ENCODE data around the gene MTCL1. TPM values are rescaled to one million over a fixed set of nuclear protein-coding genes. Genes with fewer than 3 reads are reported as not detected.

Gene MTCL1
- total RNA-seq, 1 experiment from 2014 or later = 28.3 TPM

GRCh38 chr18:8701546-8702118 is 3.7 kb upstream of the MTCL1 start:
- no peaks in the 10 kb centered on the region for H3K27me3 ChIP-seq (replicated peaks; ENCODE audit: control insufficient read depth, insufficient read depth, low read length)
- BruUV-seq (replicated peaks) = no TSS peak
- H3K4me1 ChIP-seq = peaks cover 7% of the 10 kb centered on the region
- TF ChIP-seq, protein P1, sequence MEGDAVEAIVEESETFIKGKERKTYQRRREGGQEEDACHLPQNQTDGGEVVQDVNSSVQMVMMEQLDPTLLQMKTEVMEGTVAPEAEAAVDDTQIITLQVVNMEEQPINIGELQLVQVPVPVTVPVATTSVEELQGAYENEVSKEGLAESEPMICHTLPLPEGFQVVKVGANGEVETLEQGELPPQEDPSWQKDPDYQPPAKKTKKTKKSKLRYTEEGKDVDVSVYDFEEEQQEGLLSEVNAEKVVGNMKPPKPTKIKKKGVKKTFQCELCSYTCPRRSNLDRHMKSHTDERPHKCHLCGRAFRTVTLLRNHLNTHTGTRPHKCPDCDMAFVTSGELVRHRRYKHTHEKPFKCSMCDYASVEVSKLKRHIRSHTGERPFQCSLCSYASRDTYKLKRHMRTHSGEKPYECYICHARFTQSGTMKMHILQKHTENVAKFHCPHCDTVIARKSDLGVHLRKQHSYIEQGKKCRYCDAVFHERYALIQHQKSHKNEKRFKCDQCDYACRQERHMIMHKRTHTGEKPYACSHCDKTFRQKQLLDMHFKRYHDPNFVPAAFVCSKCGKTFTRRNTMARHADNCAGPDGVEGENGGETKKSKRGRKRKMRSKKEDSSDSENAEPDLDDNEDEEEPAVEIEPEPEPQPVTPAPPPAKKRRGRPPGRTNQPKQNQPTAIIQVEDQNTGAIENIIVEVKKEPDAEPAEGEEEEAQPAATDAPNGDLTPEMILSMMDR (IDR thresholded peaks at IDR 0.05; ENCODE audit: insufficient read depth in 1 of 2, low read depth in 1 of 2, low read length in 1 of 2, severe bottlenecking in 1 of 2, unreplicated experiment in 1 of 2) = no peak
- intact Hi-C loops (cut with micrococcal nuclease; ENCODE audit: unreplicated experiment) = loop anchor here (5.0 to 10.0 kb wide), 3 partner anchors 49 to 356 kb away; no protein-coding TSS in a partner anchor
- no peaks in the 10 kb centered on the region for H3K9me3 Mint-ChIP-seq (ENCODE audit: unreplicated experiment)
- H3K36me3 ChIP-seq (ENCODE audit: control insufficient read depth, insufficient read depth, low read length) = no peaks in the 10 kb centered on the region
- H3K36me3 Mint-ChIP-seq (ENCODE audit: insufficient read depth, unreplicated experiment) = peaks cover 1% of the 10 kb centered on the region
- no peak for DNase-seq
- POLR2A ChIA-PET = no interaction called here
- no peak overlapping the region for H3K4me3 Mint-ChIP-seq (ENCODE audit: unreplicated experiment)
- H3K27ac Mint-ChIP-seq (ENCODE audit: unreplicated experiment) = no peak overlapping the region
- H3K27me3 Mint-ChIP-seq (ENCODE audit: insufficient read depth, unreplicated experiment) = no peaks in the 10 kb centered on the region
- peaks cover 6% of the 10 kb centered on the region for H3K4me1 Mint-ChIP-seq (ENCODE audit: low read depth, unreplicated experiment)
- H3K9me3 ChIP-seq = no peaks in the 10 kb centered on the region
- CTCF ChIA-PET = no interaction called here
- no peak overlapping the region for H3K4me3 ChIP-seq (ENCODE audit: low read depth, low read length)

DNA sequence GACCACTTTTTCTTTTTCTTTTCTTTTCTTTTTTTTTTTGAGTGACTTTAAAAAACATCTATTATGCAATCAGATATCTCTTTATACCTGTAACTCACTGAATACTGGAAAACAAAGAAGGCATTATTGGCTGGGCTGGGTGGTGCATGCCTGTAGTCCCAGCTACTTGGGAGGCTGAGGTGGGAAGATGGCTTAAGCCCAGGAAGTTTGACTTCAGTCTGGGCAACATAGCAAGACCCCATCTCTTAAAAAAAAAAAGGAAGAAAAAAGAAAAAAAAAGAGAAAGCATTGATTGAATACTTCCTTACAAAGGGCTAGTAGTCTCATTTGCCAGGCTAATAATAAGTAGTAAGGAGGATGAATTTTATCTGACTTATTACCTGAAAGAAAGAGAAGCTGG is 2.7 kb upstream of the MTCL1 start:
- no TSS peak for BruUV-seq (replicated peaks)
- ChIA-PET CTCF (no interaction called here), POLR2A (no interaction called here)
- Mint-ChIP-seq H3K36me3 (ENCODE audit: insufficient read depth, unreplicated experiment) (peaks cover 6% of the 10 kb centered on the region), H3K4me1 (ENCODE audit: low read depth, unreplicated experiment) (peaks cover 9% of the 10 kb centered on the region), H3K9me3 (ENCODE audit: unreplicated experiment) (no peaks in the 10 kb centered on the region), H3K27me3 (ENCODE audit: insufficient read depth, unreplicated experiment) (peaks cover 2% of the 10 kb centered on the region), H3K27ac (ENCODE audit: unreplicated experiment) (no peak overlapping the region), H3K4me3 (ENCODE audit: unreplicated experiment) (no peak overlapping the region)
- no peak overlapping the region for H3K4me3 ChIP-seq (ENCODE audit: low read depth, low read length)
- H3K36me3 ChIP-seq (ENCODE audit: control insufficient read depth, insufficient read depth, low read length) = no peaks in the 10 kb centered on the region
- TF ChIP-seq, protein P1 (IDR thresholded peaks at IDR 0.05; ENCODE audit: insufficient read depth in 1 of 2, low read depth in 1 of 2, low read length in 1 of 2, severe bottlenecking in 1 of 2, unreplicated experiment in 1 of 2) = no peak
- H3K4me1 ChIP-seq = peaks cover 10% of the 10 kb centered on the region
- intact Hi-C loops (cut with micrococcal nuclease; ENCODE audit: unreplicated experiment) = loop anchor here (5.0 to 10.0 kb wide), 3 partner anchors 50 to 355 kb away; no protein-coding TSS in a partner anchor
- no peaks in the 10 kb centered on the region for H3K27me3 ChIP-seq (replicated peaks; ENCODE audit: control insufficient read depth, insufficient read depth, low read length)
- H3K9me3 ChIP-seq = no peaks in the 10 kb centered on the region
- DNase-seq = no peak

DNA sequence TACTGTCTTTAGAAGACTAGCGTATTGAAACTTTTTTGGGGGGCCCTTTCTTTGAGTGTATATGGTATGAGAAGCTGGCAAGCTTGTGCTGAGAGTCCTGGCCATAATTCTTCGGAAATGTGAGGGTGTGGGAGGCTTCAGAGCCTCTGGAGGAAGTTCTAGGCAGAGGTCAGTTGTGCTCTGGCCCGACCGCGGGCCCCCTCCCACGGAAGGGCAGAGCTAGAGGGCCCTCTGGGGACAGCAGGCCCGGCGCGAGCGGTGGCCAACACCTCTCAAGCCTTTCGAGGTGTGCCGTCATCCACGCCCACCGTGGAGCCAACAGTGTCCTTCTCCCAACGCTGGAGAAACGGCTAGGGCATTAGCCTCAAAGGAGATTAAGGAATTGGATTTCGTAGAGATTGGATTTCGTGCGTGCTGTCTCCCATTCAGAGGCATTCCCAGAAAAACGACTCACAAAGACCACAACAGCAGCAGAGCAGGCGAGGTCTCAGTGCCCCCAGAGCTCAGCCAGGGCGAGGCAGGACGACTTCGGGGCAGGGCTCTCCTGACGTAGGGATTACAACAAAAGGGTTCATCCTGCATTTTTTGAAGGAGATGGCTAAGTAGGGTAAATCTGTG is 2.2 kb upstream of the MTCL1 start:
- ChIA-PET POLR2A (interaction anchor here (0.6 kb wide), 1 partner anchor 771 kb away, joined by 3 read pairs; no protein-coding TSS in a partner anchor), CTCF (no interaction called here)
- Mint-ChIP-seq H3K27ac (ENCODE audit: unreplicated experiment) (no peak overlapping the region), H3K36me3 (ENCODE audit: insufficient read depth, unreplicated experiment) (peaks cover 6% of the 10 kb centered on the region), H3K27me3 (ENCODE audit: insufficient read depth, unreplicated experiment) (peaks cover 2% of the 10 kb centered on the region), H3K9me3 (ENCODE audit: unreplicated experiment) (no peaks in the 10 kb centered on the region), H3K4me1 (ENCODE audit: low read depth, unreplicated experiment) (peaks cover 14% of the 10 kb centered on the region), H3K4me3 (ENCODE audit: unreplicated experiment) (peak overlapping the region; percentile 89)
- Histone ChIP-seq H3K36me3 (ENCODE audit: control insufficient read depth, insufficient read depth, low read length) (no peaks in the 10 kb centered on the region), H3K27me3 (replicated peaks; ENCODE audit: control insufficient read depth, insufficient read depth, low read length) (no peaks in the 10 kb centered on the region), H3K9me3 (no peaks in the 10 kb centered on the region), H3K4me1 (peaks cover 13% of the 10 kb centered on the region), H3K4me3 (ENCODE audit: low read depth, low read length) (no peak overlapping the region)
- no TSS peak for BruUV-seq (replicated peaks)
- TF ChIP-seq, protein P1 (IDR thresholded peaks at IDR 0.05; ENCODE audit: insufficient read depth in 1 of 2, low read depth in 1 of 2, low read length in 1 of 2, severe bottlenecking in 1 of 2, unreplicated experiment in 1 of 2) = no peak
- intact Hi-C loops (cut with micrococcal nuclease; ENCODE audit: unreplicated experiment) = loop anchor here (5.0 to 10.0 kb wide), 3 partner anchors 51 to 354 kb away; no protein-coding TSS in a partner anchor
- DNase-seq = no peak
